ENCODE data around the gene SAXO2.
"Not testable (repeated sequence)": the region's sequence is repeated elsewhere in the genome, so short reads cannot be mapped to it uniquely, and the experiment has no call there.

DNA sequence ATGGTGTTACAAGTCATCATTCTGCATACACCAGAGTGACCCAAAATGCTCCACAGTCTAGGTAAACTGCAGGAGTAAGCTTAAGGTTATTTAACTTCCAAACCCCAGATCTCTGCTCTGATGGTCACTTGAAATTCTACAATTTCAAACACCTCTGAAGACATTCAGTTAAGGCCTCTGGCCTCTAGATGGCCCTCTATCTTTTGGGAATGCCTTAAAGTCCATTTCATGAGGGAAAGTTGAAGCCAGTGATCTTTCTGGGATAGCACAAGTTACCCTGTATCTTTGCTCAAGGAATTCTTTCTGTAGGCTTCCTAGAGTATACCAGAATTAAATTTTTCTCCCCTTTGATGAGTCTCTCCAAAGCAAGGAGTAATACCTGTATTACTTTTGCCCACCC lies 18.7 kb downstream of the SAXO2 start:
- TF ChIP-seq, protein P1, sequence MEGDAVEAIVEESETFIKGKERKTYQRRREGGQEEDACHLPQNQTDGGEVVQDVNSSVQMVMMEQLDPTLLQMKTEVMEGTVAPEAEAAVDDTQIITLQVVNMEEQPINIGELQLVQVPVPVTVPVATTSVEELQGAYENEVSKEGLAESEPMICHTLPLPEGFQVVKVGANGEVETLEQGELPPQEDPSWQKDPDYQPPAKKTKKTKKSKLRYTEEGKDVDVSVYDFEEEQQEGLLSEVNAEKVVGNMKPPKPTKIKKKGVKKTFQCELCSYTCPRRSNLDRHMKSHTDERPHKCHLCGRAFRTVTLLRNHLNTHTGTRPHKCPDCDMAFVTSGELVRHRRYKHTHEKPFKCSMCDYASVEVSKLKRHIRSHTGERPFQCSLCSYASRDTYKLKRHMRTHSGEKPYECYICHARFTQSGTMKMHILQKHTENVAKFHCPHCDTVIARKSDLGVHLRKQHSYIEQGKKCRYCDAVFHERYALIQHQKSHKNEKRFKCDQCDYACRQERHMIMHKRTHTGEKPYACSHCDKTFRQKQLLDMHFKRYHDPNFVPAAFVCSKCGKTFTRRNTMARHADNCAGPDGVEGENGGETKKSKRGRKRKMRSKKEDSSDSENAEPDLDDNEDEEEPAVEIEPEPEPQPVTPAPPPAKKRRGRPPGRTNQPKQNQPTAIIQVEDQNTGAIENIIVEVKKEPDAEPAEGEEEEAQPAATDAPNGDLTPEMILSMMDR (IDR thresholded peaks at IDR 0.05), result peak in 1 of 4 experiments; percentile 12
- TF ChIP-seq POLR2A (IDR thresholded peaks at IDR 0.05), result not testable (repeated sequence)

Data from gastroesophageal sphincter (tissue), 3 donors.